ENCODE measurements around the gene ATRIP. TPM values are rescaled to one million over a fixed set of nuclear protein-coding genes. Genes with fewer than 3 reads are reported as not detected.

ATRIP gene
- polyA plus RNA-seq, 1 of the 3 experiments (the other 2 are of a cell fraction) = 5.6 TPM

GRCh38 chr3:48427630-48427962 is 18.9 kb upstream of the ATRIP start (continued):
- TF ChIP-seq, protein P1, sequence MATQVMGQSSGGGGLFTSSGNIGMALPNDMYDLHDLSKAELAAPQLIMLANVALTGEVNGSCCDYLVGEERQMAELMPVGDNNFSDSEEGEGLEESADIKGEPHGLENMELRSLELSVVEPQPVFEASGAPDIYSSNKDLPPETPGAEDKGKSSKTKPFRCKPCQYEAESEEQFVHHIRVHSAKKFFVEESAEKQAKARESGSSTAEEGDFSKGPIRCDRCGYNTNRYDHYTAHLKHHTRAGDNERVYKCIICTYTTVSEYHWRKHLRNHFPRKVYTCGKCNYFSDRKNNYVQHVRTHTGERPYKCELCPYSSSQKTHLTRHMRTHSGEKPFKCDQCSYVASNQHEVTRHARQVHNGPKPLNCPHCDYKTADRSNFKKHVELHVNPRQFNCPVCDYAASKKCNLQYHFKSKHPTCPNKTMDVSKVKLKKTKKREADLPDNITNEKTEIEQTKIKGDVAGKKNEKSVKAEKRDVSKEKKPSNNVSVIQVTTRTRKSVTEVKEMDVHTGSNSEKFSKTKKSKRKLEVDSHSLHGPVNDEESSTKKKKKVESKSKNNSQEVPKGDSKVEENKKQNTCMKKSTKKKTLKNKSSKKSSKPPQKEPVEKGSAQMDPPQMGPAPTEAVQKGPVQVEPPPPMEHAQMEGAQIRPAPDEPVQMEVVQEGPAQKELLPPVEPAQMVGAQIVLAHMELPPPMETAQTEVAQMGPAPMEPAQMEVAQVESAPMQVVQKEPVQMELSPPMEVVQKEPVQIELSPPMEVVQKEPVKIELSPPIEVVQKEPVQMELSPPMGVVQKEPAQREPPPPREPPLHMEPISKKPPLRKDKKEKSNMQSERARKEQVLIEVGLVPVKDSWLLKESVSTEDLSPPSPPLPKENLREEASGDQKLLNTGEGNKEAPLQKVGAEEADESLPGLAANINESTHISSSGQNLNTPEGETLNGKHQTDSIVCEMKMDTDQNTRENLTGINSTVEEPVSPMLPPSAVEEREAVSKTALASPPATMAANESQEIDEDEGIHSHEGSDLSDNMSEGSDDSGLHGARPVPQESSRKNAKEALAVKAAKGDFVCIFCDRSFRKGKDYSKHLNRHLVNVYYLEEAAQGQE (IDR thresholded peaks at IDR 0.05; ENCODE audit: low read depth, low read length) = no peak
- TF ChIP-seq RCOR1 (IDR thresholded peaks at IDR 0.05; ENCODE audit: low read length) = no peak
- TF ChIP-seq GATA2 (CRISPR knock-in tag; IDR thresholded peaks at IDR 0.05) = no peak
- TF ChIP-seq PBX3 (IDR thresholded peaks at IDR 0.05) = no peak
- no peak for TF ChIP-seq FOXJ3 (CRISPR knock-in tag; IDR thresholded peaks at IDR 0.05)
- no peak for TF ChIP-seq SIN3A (IDR thresholded peaks at IDR 0.05; ENCODE audit: borderline replicate concordance, low read depth, low read length)
- TF ChIP-seq, protein P2, sequence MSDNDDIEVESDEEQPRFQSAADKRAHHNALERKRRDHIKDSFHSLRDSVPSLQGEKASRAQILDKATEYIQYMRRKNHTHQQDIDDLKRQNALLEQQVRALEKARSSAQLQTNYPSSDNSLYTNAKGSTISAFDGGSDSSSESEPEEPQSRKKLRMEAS (IDR thresholded peaks at IDR 0.05; ENCODE audit: low read depth) = no peak
- TF ChIP-seq FOSL2 (IDR thresholded peaks at IDR 0.05; ENCODE audit: borderline replicate concordance, low read depth) = no peak

GRCh38 chr3:48428088-48428571 is 18.4 kb upstream of the ATRIP start:
- Histone ChIP-seq H3K79me2 (ENCODE audit: insufficient read depth) (peaks cover 46% of the 10 kb centered on the region), H3K36me3 (replicated peaks in 1 of 2; ENCODE audit: control insufficient read depth in 1 of 2, insufficient read depth in 2 of 2, low read length in 1 of 2) (peaks cover 1 to 13% of the 10 kb centered on the region in 2 experiments), H4K20me1 (ENCODE audit: insufficient read depth) (no peaks in the 10 kb centered on the region), H3K9ac (peak overlapping the region; percentile 84), H3K9me3 (no peaks in the 10 kb centered on the region), H3K4me3 (ENCODE audit: low read depth in 2 of 2, low read length in 1 of 2) (peak overlapping the region; percentile 73 to 79), H3K27me3 (ENCODE audit: insufficient read depth) (no peaks in the 10 kb centered on the region), H3K27ac (ENCODE audit: low read depth in 2 of 2, low read length in 1 of 2) (peak overlapping the region in 1 of 2 experiments; percentile 89; a peak in 1 of 4 replicates), H3K4me2 (peak overlapping the region; percentile 99), H3K9me2 (no peaks in the 10 kb centered on the region), H3F3A (replicated peaks; ENCODE audit: insufficient read depth) (no peaks in the 10 kb centered on the region), H2AFZ (ENCODE audit: low read depth) (no peak overlapping the region), H3K4me1 (ENCODE audit: control insufficient read depth in 1 of 2, insufficient read depth in 2 of 2, low read depth in 1 of 2, low read length in 1 of 2) (peaks cover 7 to 49% of the 10 kb centered on the region in 2 experiments; a peak in 2 of 4 replicates)
- 51% methylated on average over 5 of the region's 7 CpGs for WGBS (ENCODE audit: low lambda C conversion rate)
- TF ChIP-seq, protein P2 (IDR thresholded peaks at IDR 0.05; ENCODE audit: low read depth) = no peak
- no peak for TF ChIP-seq CHD2 (IDR thresholded peaks at IDR 0.05; ENCODE audit: low read length, partially characterized antibody)
- TF ChIP-seq GATA2 (CRISPR knock-in tag; IDR thresholded peaks at IDR 0.05) = no peak
- no peak for TF ChIP-seq EP300 (IDR thresholded peaks at IDR 0.05; ENCODE audit: borderline replicate concordance in 1 of 2, low read depth in 1 of 2, low read length in 1 of 2)
- no peak for TF ChIP-seq MEF2A (IDR thresholded peaks at IDR 0.05; ENCODE audit: borderline replicate concordance, low read depth)
- TF ChIP-seq EZH2phosphoT487 (IDR thresholded peaks at IDR 0.05; ENCODE audit: borderline replicate concordance, low read depth) = no peak
- no peak for TF ChIP-seq YY1 (IDR thresholded peaks at IDR 0.05; ENCODE audit: low read depth)
- no peak for TF ChIP-seq PBX3 (IDR thresholded peaks at IDR 0.05)
- no peak for TF ChIP-seq RAD21 (IDR thresholded peaks at IDR 0.05; ENCODE audit: low read length)
- no peak for TF ChIP-seq FOXM1 (IDR thresholded peaks at IDR 0.05; ENCODE audit: low read depth)
- TF ChIP-seq MXI1 (IDR thresholded peaks at IDR 0.05; ENCODE audit: low read depth, low read length) = no peak
- no peak for TF ChIP-seq TEAD4 (IDR thresholded peaks at IDR 0.05; ENCODE audit: borderline replicate concordance, insufficient read depth)
- no peak for TF ChIP-seq POLR2AphosphoS5 (IDR thresholded peaks at IDR 0.05; ENCODE audit: low read depth, low read length)
- TF ChIP-seq, protein P3, sequence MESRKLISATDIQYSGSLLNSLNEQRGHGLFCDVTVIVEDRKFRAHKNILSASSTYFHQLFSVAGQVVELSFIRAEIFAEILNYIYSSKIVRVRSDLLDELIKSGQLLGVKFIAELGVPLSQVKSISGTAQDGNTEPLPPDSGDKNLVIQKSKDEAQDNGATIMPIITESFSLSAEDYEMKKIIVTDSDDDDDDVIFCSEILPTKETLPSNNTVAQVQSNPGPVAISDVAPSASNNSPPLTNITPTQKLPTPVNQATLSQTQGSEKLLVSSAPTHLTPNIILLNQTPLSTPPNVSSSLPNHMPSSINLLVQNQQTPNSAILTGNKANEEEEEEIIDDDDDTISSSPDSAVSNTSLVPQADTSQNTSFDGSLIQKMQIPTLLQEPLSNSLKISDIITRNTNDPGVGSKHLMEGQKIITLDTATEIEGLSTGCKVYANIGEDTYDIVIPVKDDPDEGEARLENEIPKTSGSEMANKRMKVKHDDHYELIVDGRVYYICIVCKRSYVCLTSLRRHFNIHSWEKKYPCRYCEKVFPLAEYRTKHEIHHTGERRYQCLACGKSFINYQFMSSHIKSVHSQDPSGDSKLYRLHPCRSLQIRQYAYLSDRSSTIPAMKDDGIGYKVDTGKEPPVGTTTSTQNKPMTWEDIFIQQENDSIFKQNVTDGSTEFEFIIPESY (IDR thresholded peaks at IDR 0.05; ENCODE audit: borderline replicate concordance, low read depth) = no peak
- CTCF ChIA-PET = interaction anchor here (0.8 to 13.2 kb wide), 4 partner anchors 11 to 234 kb away, joined by 3 to 399 read pairs (median 10); partner anchors contain the start of genes CCDC51 and TMA7
- POLR2A ChIA-PET = interaction anchor here (0.6 to 1.4 kb wide), 8 partner anchors 9 to 162 kb away, joined by 3 to 11 read pairs (median 4); partner anchors contain the start of genes ATRIP, CCDC51 and TMA7
- no peak for DNase-seq
